Panc1 (cell line): Measurements from ENCODE around the gene SSTR5.

ENCODE experiments used
- CTCF ChIP-seq: fragments of 450-650 bp; IDR thresholded peaks from 2 replicates; pipeline ENCODE4 v1.5.1; 2017; ENCODE audit warnings: mild to moderate bottlenecking
- POLR2AphosphoS5 ChIP-seq: IDR thresholded peaks from 2 replicates; pipeline ENCODE4 v1.6.1; 2012; ENCODE audit warnings: mild to moderate bottlenecking, low read depth, low read length, moderate library complexity

GRCh38 chr16:1026057-1026783, 46.3 kb upstream of the SSTR5 start:
- TF ChIP-seq CTCF: no peak
- TF ChIP-seq POLR2AphosphoS5: no peak
